A673 (cell line): Measurements from ENCODE around the gene MOV10. TPM values are rescaled to one million over a fixed set of nuclear protein-coding genes. Genes with fewer than 3 reads are reported as not detected.

ENCODE experiments used
- BruUV-seq: library from RNA; stranded (reverse); fragments of 400-500 nt; replicated peaks from 2 replicates; lab custom pipeline; 2021; lab: Mats Ljungman, UMichigan
- CTCF ChIA-PET: fragments of 300-600 bp; sonication (Branson Sonifier 250); formaldehyde crosslinking; loops from one replicate; lab custom pipeline; 2022; ENCODE audit warnings: antibody characterized with exemption; lab: Charles Lee
- POLR2A ChIA-PET: fragments of 300-600 bp; sonication (Branson Sonifier 250); formaldehyde crosslinking; loops from one replicate; lab custom pipeline; 2022; ENCODE audit warnings: antibody characterized with exemption; ENCODE audit not compliant: low non-redundant PET; lab: Charles Lee
- DNase-seq: peaks from one replicate; pipeline ENCODE4 v3.0.0-alpha.2; 2015; ENCODE audit warnings: low spot score
- H3K27ac ChIP-seq: fragments of 200-600 bp; sonication (generic); 2 replicates; pipeline ENCODE4 v1.5.1; 2016; ENCODE audit warnings: mixed run types, low read depth, mild to moderate bottlenecking, mixed read lengths, antibody characterized with exemption, low read length; ENCODE audit not compliant: poor library complexity, severe bottlenecking
- H3K27me3 ChIP-seq: fragments of 200-600 bp; sonication (generic); replicated peaks from 2 replicates; pipeline ENCODE4 v1.6.1; 2017; ENCODE audit warnings: mixed run types, low read depth, mild to moderate bottlenecking, mixed read lengths, antibody characterized with exemption, low read length; ENCODE audit not compliant: insufficient read depth, poor library complexity
- H3K36me3 ChIP-seq: fragments of 200-600 bp; sonication (generic); 2 replicates; pipeline ENCODE4 v1.6.1; 2016; ENCODE audit warnings: mixed run types, mild to moderate bottlenecking, mixed read lengths, antibody characterized with exemption, low read length; ENCODE audit not compliant: insufficient read depth, poor library complexity, severe bottlenecking
- H3K4me1 ChIP-seq: fragments of 200-600 bp; sonication (generic); 2 replicates; pipeline ENCODE4 v1.6.1; 2017; ENCODE audit warnings: mixed run types, mild to moderate bottlenecking, mixed read lengths, antibody characterized with exemption, low read length; ENCODE audit not compliant: insufficient read depth, poor library complexity, severe bottlenecking
- H3K4me3 ChIP-seq: fragments of 200-600 bp; sonication (generic); 2 replicates; pipeline ENCODE4 v1.5.1; 2016; ENCODE audit warnings: low read depth, mixed run types, mild to moderate bottlenecking, mixed read lengths, low read length; ENCODE audit not compliant: poor library complexity, severe bottlenecking
- H3K9me3 ChIP-seq: fragments of 200-600 bp; sonication (generic); 2 replicates; pipeline ENCODE4 v1.6.1; 2016; ENCODE audit warnings: mixed run types, low read depth, mild to moderate bottlenecking, mixed read lengths, antibody characterized with exemption, low read length; ENCODE audit not compliant: poor library complexity, severe bottlenecking
- EZH2 ChIP-seq: fragments of 200-600 bp; sonication (generic); IDR thresholded peaks from 2 replicates; pipeline ENCODE4 v1.6.1; 2017; ENCODE audit warnings: borderline replicate concordance, low read depth, mild to moderate bottlenecking, mixed read lengths, antibody characterized with exemption, low read length; ENCODE audit not compliant: poor library complexity, severe bottlenecking
- intact Hi-C: fragments of 100-400 bp; cut with micrococcal nuclease; formaldehyde crosslinking; loops from one replicate; pipeline ENCODE4 v1.10.0; 2022; ENCODE audit not compliant: unreplicated experiment
- total RNA-seq: library from RNA; stranded (reverse); gene quantifications from 2 replicates; pipeline ENCODE4 v1.2.3, GENCODE V29; 2021
- TF ChIP-seq, protein P1 (sequence below): fragments of 300-800, 200-600 bp; sonication (generic); conservative IDR thresholded peaks from 2 replicates; pipeline ENCODE4 v1.5.1; 2017; ENCODE audit warnings: low read depth, mild to moderate bottlenecking, antibody characterized with exemption, low read length, moderate library complexity, mixed read lengths

Gene MOV10
- total RNA-seq, 1 experiment from 2014 or later = 87.1 TPM

DNA sequence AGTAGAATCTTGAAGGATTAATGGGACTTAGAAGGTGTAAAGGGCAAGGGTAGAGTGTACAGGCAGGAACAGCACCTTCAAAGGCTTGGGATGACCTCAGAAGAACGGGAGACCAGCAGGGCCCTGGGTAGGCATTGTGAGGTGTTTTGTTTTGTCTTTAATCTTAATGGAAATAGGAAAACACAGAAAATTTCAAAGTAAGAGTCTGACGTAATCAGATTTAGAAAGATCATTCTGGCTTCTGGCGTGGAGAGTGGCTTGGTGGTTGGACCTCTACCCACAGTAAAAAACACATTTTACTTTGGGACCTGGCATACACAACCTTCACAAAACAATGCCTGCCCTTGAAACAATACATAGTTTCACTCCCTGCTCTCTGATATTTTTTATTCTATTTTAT is 4.1 kb downstream of the MOV10 start:
- Histone ChIP-seq H3K4me1 (peaks cover 14% of the 10 kb centered on the region), H3K9me3 (no peaks in the 10 kb centered on the region), H3K4me3 (no peak overlapping the region), H3K27ac (no peak overlapping the region), H3K36me3 (no peaks in the 10 kb centered on the region), H3K27me3 (no peaks in the 10 kb centered on the region)
- intact Hi-C loops = loop anchor here (10.0 kb wide), 1 partner anchor 54 kb away; no protein-coding TSS in a partner anchor
- CTCF ChIA-PET = no interaction called here
- POLR2A ChIA-PET = no interaction called here
- no peak for DNase-seq
- BruUV-seq = no TSS peak
- TF ChIP-seq, protein P1, sequence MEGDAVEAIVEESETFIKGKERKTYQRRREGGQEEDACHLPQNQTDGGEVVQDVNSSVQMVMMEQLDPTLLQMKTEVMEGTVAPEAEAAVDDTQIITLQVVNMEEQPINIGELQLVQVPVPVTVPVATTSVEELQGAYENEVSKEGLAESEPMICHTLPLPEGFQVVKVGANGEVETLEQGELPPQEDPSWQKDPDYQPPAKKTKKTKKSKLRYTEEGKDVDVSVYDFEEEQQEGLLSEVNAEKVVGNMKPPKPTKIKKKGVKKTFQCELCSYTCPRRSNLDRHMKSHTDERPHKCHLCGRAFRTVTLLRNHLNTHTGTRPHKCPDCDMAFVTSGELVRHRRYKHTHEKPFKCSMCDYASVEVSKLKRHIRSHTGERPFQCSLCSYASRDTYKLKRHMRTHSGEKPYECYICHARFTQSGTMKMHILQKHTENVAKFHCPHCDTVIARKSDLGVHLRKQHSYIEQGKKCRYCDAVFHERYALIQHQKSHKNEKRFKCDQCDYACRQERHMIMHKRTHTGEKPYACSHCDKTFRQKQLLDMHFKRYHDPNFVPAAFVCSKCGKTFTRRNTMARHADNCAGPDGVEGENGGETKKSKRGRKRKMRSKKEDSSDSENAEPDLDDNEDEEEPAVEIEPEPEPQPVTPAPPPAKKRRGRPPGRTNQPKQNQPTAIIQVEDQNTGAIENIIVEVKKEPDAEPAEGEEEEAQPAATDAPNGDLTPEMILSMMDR = no peak
- no peak for TF ChIP-seq EZH2

DNA sequence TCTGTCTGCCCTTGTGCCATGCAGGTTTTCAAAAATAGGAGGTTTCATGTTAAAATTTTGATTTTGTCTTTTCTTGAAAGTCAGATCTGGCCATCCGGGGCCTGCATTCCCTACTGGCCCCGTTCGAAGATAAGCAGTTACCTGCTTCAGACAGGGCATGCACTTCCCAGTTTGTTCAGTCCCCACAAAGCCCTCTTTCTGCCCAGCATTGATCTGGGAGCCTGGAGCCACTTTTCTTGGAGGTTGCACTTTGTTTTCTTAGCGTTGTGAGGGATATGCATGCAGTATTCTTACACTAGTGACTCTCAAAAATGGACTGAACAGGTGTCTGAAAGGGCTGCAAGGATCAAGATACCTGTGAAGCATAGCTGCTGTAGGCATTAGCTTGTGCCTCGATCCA is 11.5 kb downstream of the MOV10 start:
- BruUV-seq = no TSS peak
- Histone ChIP-seq H3K27me3 (no peaks in the 10 kb centered on the region), H3K4me3 (no peak overlapping the region), H3K4me1 (no peaks in the 10 kb centered on the region), H3K36me3 (peaks cover 10% of the 10 kb centered on the region), H3K27ac (no peak overlapping the region), H3K9me3 (no peaks in the 10 kb centered on the region)
- TF ChIP-seq EZH2 = no peak
- TF ChIP-seq, protein P1 = no peak
- ChIA-PET CTCF (no interaction called here), POLR2A (no interaction called here)
- intact Hi-C loops = no loop called here
- no peak for DNase-seq

DNA sequence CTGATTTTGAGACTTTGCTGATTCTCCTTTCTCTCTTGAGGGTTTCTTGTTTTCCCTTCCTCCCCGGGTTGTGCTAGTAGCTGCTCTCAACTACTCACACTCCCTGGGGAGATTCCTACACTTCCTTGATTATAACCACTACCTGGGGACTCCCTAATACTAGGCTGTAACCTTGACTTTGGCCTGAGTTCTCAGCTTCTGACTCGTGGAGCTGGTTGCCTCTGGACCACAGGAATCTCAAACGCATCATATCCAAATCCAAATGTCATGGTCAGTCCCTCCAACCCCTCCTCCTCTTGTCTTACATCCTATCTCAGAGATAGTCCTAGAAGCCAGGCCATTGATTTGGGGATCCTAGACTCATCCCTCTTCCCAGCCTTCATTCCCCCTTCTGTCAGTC is 12.0 kb downstream of the MOV10 start:
- CTCF ChIA-PET = no interaction called here
- peaks cover 10% of the 10 kb centered on the region for H3K36me3 ChIP-seq
- H3K27me3 ChIP-seq = no peaks in the 10 kb centered on the region
- H3K4me3 ChIP-seq = no peak overlapping the region
- no peak for TF ChIP-seq EZH2
- TF ChIP-seq, protein P1 = no peak
- no peak overlapping the region for H3K27ac ChIP-seq
- no peaks in the 10 kb centered on the region for H3K4me1 ChIP-seq
- POLR2A ChIA-PET = no interaction called here
- H3K9me3 ChIP-seq = no peaks in the 10 kb centered on the region
- intact Hi-C loops = no loop called here
- BruUV-seq = no TSS peak
- DNase-seq = no peak
